ENCODE measurements around the gene AGPAT3.
"Not testable (repeated sequence)": the region's sequence is repeated elsewhere in the genome, so short reads cannot be mapped to it uniquely, and the experiment has no call there.

The AGPAT3 gene

DNA sequence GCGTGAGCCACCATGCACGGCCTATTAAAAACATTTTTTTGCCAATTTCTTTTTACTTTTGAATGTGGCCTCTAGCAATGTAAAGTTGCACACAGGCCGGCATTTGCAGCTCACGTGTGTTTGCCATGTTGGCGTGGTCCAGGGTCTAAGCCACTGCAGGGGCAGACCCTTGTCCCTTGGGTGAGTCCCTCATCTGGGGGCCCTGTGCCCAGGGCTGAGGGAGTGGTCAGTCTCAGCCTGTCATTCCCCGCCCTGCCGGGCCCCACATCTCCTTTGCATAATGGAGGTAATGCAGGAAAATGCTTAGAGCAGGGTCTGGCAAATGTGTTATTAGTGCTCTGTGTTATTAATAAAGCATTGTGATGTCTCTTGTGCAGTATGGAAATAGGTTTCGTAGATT lies 16.9 kb downstream of the AGPAT3 start:
- DNase-seq = no peak

GRCh38 chr21:43882952-43883545 lies 18.0 kb downstream of the AGPAT3 start:
- no peak for DNase-seq

GRCh38 chr21:43884012-43884860 lies 19.2 kb downstream of the AGPAT3 start:
- no peak for DNase-seq

DNA sequence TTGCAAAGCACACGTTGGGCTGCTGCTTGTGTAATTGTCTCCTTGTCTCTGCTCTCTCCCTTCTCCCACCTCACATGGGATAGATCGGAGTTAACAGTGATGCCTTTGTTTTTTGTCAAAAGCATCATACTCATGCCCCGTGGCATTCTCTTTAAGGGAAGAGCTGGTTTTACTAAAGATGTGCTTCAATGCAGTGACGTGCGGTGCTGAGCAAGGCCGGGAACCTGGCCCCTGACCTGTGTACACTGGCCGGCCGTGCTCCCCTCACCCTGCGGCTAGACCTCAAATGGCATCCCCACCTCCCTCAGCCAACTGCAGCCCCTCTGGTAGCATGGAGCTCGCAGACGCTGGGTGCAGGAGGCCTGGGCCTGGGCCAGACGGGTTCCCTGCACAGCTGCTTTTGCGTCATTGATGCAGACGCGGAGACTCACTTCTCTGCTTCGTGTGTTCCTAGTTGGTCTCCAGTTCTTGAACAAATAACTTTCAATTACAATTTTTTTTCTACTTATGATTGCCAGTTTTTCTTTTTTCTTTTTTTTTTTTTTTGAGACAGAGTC lies 19.9 kb downstream of the AGPAT3 start:
- DNase-seq = peak in 4 of 56 donors; percentile 11 to 46 (median 24)

GRCh38 chr21:43885721-43886120 lies 20.7 kb downstream of the AGPAT3 start:
- DNase-seq = no peak

GRCh38 chr21:43886565-43886964 lies 21.5 kb downstream of the AGPAT3 start:
- no peak for DNase-seq

DNA sequence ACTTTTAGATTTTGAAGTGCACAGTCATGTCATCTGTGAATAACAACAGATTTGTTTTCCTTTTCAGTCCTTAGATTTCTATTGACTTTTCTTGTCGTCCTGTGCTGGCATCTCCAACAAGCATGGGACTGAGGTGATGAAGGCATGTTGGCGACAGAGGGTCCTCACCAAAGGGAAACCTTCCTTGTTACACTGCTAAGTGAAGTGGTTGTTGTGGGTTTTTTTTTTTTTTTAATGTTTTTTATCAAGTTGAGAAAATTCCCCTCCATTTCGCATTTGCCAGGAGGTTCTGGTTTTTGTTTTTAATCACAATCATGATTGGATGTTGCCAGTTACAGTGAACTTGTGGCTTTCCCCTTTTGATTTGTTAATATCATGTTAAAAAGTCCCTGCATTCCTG lies 24.0 kb downstream of the AGPAT3 start:
- no peak for DNase-seq

- DNase-seq = no peak
Observed at GRCh38 chr21:43890042-43890441, 25.0 kb downstream of the AGPAT3 start.

DNA sequence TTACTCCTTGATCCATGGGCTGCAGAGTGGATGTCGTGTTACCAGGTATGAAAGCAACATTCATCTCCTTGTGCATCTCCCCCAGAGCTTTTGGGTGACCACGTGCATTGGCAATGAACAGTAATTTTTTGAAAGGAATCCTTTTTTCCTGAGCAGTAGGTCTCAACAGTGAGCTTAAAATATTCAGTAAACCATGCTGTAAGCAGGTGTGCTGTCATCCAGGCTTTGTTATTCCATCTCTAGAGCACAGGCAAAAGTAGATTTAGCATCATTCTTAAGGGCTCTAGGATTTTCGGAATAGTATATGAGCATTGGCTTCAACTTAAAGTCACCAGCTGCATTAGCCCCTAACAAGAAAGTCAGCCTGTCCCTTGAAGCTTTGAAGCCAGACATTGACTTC lies 27.3 kb downstream of the AGPAT3 start:
- no peak for DNase-seq

GRCh38 chr21:43892984-43893535 lies 28.0 kb downstream of the AGPAT3 start:
- no peak for DNase-seq

DNA sequence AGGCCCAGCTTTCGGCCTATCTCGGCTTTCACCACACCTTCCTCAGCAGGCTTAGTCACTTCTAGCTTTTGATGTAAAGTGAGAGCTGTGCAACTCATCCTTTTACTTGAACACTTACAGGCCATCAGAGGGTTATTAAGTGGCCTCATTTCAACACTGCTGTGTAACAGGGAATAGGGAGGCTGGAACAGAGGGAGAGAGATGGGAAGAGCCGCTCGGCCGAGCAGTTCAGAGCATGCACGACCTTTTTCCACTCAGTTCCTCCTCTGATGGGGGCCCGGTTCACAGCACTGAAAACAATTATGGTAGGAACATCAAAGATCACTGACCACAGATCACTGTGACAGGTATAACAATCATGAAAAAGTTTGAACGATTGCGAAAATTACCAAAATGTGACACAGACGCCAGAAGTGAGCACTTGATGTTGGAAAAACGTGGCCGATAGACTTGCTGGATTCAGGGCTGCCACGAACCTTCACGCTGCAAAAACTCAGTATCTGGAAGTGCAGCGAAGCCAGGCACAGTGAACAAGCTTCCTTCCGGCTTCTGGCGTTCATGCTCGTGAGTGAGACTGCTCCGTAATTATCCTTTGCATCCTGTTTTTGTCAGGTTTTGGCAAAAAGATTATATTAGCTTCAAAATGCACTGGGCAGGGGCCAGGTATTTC lies 28.6 kb downstream of the AGPAT3 start:
- no peak for DNase-seq

DNA sequence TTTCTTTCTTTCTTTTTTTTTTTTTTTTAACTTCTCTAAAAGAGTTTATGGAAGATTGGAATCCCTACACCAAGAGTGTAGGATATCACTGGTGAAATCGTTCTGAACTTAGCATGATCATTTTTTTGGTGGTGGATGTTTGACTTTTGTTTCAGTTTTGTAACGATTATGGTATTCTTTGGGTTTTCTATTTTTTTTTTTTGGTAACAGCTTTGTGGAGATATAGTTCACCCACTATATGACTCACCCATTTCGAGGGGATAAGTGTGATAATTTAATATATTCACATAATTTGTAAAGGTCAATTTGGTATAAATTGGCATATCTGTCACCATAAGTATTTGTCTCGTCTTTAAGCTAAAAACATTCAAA lies 29.2 kb downstream of the AGPAT3 start:
- DNase-seq = no peak

DNA sequence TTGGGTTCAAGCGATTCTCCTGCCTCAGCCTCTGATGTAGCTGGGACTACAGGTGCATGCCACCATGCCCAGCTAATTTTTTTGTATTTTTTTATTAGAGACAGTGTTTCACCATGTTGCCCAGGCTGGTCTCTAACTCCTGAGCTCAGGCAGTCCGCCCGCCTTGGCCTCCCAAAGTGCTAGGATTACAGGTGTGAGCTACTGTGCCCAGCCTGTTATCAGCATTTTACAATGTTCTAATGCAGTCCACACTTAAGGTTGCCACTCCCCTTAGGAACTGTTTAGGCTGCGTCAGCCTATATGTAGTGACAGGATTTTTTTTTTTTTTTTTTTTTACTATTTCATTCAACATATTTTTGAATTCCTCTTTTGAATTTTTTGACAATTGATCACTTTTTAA lies 30.2 kb downstream of the AGPAT3 start:
- DNase-seq = no peak

GRCh38 chr21:43896696-43897299 lies 31.8 kb downstream of the AGPAT3 start:
- not testable (repeated sequence) for DNase-seq

- DNase-seq = peak in 1 of 56 donors; percentile 18
Observed at GRCh38 chr21:43899307-43900077, 34.5 kb downstream of the AGPAT3 start.

DNA sequence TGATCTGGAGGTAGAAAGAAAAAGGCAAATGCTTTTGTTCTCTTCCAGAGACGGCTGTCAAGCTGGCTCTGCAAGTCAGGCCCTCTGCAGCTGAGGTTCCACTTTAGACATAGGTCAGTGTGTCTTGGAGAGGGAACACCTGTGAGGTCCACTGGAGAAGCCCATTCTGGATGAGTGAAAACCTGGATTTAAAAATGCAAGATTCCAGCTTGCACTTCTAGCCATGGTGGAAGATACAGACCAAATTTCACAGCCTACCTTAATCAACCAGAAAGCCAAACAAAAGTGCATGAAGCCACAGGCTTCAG lies 35.0 kb downstream of the AGPAT3 start:
- no peak for DNase-seq

DNA sequence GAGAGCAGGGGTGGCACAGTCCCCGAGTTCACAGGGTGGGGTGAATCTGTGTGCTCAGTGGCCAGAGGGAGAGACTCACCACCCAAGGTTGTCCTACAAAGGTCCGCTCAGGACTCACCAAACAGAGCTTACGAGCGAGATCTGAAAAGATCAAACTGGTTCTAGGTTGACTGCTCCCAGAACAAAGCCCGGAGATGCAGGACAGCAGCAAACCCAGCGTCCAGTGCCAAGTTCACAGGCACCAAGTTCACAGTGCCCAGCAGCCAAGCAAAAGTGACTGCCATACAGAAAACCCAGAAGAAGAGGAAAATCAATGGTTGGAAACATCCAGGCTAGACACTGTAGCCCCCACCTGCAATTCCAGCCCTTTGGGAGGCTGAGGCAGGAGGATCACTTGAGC lies 35.7 kb downstream of the AGPAT3 start:
- no peak for DNase-seq

- no peak for DNase-seq
Observed at GRCh38 chr21:43902441-43902840, 37.4 kb downstream of the AGPAT3 start.

DNA sequence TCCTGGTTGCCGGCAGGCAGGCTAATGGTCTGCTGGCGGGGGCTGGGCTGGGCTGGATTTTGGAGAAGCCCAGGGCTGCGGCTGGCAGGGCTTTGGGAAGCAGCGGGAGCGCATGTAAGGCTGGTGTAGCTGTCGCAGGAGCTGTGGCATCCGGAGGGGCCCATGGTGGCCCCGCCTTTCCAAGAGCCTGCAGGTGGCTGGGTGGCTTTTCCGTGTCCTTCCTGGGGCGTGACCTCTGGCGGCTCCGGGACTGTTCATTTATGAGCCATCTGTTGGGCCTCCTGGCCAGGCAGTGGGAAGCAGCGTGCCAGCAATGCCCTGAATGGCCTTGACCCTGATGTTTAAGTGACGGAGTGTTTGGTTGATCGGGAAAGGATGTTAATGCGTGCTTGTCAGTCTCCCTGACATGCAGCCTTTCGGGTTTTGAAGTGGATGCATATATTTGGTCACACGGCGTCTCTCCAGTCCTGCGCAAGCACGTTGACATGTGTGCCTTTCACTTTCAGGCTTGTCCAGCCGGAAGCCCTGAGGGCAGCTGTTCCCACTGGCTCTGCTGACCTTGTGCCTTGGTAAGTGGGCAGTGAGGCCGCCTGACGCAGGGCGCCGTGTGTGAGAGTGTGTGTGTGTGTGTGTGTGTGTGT lies 38.5 kb downstream of the AGPAT3 start:
- no peak for DNase-seq

- no peak for DNase-seq
Observed at GRCh38 chr21:43904331-43904781, 39.3 kb downstream of the AGPAT3 start.

Measured in nucleus accumbens (tissue), 56 donors.